ENCODE data around the gene TUBA4B.
"Not testable (repeated sequence)": the region's sequence is repeated elsewhere in the genome, so short reads cannot be mapped to it uniquely, and the experiment has no call there.

The TUBA4B gene

DNA sequence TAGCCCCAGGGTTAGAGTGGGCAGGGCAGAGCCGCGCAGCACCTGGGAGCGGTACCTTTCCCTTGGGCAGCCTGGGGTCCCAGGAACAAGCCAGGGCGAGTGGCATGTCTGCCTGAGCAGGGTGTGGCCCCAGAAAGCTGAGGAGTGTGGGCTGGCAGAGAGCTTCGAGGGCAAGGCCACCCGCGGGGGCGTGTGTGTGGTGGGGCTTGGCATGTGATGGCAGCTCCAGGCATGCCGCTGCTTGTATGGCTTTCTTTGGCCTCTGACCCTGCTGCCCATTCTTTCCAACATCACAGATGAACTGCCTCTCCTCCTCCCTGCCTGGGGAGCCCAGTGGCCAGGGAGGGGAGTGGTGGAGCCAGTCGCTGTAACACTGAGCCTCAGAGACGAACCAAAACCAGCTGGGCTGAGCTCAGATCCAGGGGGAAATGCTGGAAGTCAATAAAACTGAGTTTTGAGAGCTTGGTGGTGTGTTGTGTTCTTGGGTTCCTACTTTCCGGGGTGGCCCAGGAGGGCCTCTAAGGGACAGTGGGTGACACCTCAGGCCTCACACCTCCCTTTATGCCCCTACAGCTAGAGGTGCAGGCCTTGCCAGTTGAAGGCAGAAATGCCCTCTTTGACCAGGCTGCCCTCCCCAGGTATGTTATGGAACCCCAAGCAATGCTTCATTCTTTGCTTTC lies 33.5 kb downstream of the TUBA4B start:
- H3K4me3 ChIP-seq (ENCODE audit: low read depth, low read length) = no peak overlapping the region
- H3K4me1 ChIP-seq (ENCODE audit: control insufficient read depth, insufficient read depth, low read length) = no peaks in the 10 kb centered on the region
- no peak overlapping the region for H3K27ac ChIP-seq (ENCODE audit: extremely low read depth, low read depth, low read length)
- no peaks in the 10 kb centered on the region for H3K9me3 ChIP-seq (ENCODE audit: control insufficient read depth, insufficient read depth, low read depth, low read length)
- CTCF ChIA-PET = interaction anchor here (0.6 to 15.0 kb wide), 4 partner anchors 8 to 207 kb away, joined by 4 to 297 read pairs (median 6); partner anchors contain the start of gene DNAJB2
- TF ChIP-seq KLF1 (tag by site-specific recombination; IDR thresholded peaks at IDR 0.05) = peak; percentile 34; the same call in 1 of the 2 replicates
- peak; percentile 46 for TF ChIP-seq EGR2 (tag by site-specific recombination; IDR thresholded peaks at IDR 0.05; ENCODE audit: low read depth)
- TF ChIP-seq, protein P1, sequence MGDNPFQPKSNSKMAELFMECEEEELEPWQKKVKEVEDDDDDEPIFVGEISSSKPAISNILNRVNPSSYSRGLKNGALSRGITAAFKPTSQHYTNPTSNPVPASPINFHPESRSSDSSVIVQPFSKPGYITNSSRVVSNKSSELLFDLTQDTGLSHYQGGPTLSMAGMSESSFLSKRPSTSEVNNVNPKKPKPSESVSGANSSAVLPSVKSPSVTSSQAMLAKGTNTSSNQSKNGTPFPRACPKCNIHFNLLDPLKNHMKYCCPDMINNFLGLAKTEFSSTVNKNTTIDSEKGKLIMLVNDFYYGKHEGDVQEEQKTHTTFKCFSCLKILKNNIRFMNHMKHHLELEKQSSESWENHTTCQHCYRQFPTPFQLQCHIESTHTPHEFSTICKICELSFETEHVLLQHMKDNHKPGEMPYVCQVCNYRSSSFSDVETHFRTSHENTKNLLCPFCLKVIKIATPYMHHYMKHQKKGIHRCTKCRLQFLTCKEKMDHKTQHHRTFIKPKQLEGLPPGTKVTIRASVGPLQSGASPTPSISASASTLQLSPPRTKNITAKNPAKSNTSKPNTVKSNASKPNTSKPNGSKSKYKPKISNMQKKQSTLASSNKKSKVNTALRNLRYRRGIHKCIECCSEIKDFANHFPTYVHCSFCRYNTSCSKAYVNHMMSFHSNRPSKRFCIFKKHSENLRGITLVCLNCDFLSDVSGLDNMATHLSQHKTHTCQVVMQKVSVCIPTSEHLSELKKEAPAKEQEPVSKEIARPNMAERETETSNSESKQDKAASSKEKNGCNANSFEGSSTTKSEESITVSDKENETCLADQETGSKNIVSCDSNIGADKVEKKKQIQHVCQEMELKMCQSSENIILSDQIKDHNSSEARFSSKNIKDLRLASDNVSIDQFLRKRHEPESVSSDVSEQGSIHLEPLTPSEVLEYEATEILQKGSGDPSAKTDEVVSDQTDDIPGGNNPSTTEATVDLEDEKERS (tag by site-specific recombination; IDR thresholded peaks at IDR 0.05) = no peak
- TF ChIP-seq ZBTB20 (tag by site-specific recombination; IDR thresholded peaks at IDR 0.05) = peak; percentile 85
- TF ChIP-seq GFI1B (tag by site-specific recombination; IDR thresholded peaks at IDR 0.05) = no peak
- no peak for TF ChIP-seq ZNF214 (tag by site-specific recombination; IDR thresholded peaks at IDR 0.05; ENCODE audit: borderline replicate concordance)
- TF ChIP-seq ZIC2 (tag by site-specific recombination; IDR thresholded peaks at IDR 0.05) = no peak
- TF ChIP-seq, protein P2, sequence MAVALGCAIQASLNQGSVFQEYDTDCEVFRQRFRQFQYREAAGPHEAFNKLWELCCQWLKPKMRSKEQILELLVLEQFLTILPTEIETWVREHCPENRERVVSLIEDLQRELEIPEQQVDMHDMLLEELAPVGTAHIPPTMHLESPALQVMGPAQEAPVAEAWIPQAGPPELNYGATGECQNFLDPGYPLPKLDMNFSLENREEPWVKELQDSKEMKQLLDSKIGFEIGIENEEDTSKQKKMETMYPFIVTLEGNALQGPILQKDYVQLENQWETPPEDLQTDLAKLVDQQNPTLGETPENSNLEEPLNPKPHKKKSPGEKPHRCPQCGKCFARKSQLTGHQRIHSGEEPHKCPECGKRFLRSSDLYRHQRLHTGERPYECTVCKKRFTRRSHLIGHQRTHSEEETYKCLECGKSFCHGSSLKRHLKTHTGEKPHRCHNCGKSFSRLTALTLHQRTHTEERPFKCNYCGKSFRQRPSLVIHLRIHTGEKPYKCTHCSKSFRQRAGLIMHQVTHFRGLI (tag by site-specific recombination; IDR thresholded peaks at IDR 0.05) = peak; percentile 54; the same call in 1 of the 2 replicates
- TF ChIP-seq ZFHX2 (tag by site-specific recombination; conservative IDR thresholded peaks at IDR 0.05) = peak; percentile 85
- H3K36me3 ChIP-seq (ENCODE audit: control insufficient read depth in 2 of 2, insufficient read depth in 1 of 2, low read length in 2 of 2) = peaks cover 0 to 50% of the 10 kb centered on the region in 2 experiments; a peak in 1 of 3 replicates
- POLR2A ChIA-PET = interaction anchor here (0.9 to 1.6 kb wide), 2 partner anchors 8 to 80 kb away, joined by 3 to 4 read pairs; partner anchors contain the start of gene ZFAND2B

DNA sequence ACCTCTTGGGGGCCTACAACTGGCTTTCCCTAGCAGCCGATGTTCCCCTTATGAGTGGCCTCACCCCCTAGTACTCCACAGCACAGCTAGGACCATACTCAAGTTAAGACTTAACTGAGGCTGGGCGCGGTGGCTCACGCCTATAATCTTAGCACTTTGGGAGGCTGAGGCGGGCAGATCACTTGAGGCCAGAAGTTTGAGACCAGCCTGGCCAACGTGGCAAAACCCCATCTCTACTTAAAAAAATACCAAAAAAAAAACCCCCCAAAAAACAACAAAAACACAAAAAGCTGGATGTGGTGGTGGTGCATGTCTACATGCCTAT lies 34.0 kb downstream of the TUBA4B start:
- H3K36me3 ChIP-seq (ENCODE audit: control insufficient read depth in 2 of 2, insufficient read depth in 1 of 2, low read length in 2 of 2) = peaks cover 0 to 45% of the 10 kb centered on the region in 2 experiments; a peak in 1 of 3 replicates
- not testable (repeated sequence) for H3K9me3 ChIP-seq (ENCODE audit: control insufficient read depth, insufficient read depth, low read depth, low read length); H3K4me3 ChIP-seq (ENCODE audit: low read depth, low read length); H3K27ac ChIP-seq (ENCODE audit: extremely low read depth, low read depth, low read length); H3K4me1 ChIP-seq (ENCODE audit: control insufficient read depth, insufficient read depth, low read length)
- CTCF ChIA-PET = interaction anchor here (1.3 to 1.4 kb wide), 2 partner anchors 9 to 10 kb away, joined by 4 to 8 read pairs; partner anchors contain the start of gene DNAJB2
- POLR2A ChIA-PET = interaction anchor here (1.6 kb wide), 1 partner anchor 8 kb away, joined by 4 read pairs; no protein-coding TSS in a partner anchor
- TF ChIP-seq, protein P3, sequence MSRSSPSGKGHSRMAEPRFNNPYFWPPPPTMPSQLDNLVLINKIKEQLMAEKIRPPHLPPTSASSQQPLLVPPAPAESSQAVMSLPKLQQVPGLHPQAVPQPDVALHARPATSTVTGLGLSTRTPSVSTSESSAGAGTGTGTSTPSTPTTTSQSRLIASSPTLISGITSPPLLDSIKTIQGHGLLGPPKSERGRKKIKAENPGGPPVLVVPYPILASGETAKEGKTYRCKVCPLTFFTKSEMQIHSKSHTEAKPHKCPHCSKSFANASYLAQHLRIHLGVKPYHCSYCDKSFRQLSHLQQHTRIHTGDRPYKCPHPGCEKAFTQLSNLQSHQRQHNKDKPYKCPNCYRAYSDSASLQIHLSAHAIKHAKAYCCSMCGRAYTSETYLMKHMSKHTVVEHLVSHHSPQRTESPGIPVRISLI (tag by site-specific recombination; IDR thresholded peaks at IDR 0.05) = 0 out of 2 replicates have a peak, but pooled peaks have one; percentile 25

DNA sequence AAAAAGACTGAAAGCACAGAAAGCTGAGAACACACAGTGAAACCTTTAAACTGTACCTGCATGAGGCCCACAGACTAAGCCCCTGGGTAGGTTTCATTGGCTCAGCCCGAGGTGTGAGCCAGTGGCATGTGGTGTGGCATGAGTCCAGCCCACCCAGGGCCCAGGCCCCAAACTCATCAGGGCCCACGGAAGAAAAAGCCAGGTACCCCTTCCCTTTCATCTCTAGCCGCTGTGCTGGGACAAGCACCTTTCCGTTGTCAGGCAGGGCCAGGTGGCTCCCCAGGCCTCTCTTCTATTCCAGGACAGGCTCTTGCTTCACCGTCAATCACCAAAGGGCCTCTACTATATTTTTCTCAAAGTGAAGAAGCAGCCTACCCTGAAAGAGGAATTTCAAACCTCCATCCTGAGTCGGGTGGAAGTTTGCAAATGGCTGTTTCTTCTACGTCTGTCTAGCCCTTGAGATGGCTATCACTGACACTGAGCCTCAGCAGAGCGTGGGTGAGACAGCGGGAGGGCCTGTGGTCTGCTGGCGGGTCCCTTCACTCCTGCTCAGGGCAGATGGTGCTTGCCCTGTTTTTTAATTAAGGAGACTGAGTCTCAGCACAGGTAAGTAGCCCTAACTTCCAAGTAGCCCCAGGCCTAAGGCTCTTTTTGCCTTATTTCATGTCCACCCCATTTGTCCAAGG lies 34.7 kb downstream of the TUBA4B start:
- POLR2A ChIA-PET = interaction anchor here (0.6 kb wide), 1 partner anchor 76 kb away, joined by 4 read pairs; no protein-coding TSS in a partner anchor
- Histone ChIP-seq H3K4me1 (ENCODE audit: control insufficient read depth, insufficient read depth, low read length) (no peaks in the 10 kb centered on the region), H3K36me3 (ENCODE audit: control insufficient read depth in 2 of 2, insufficient read depth in 1 of 2, low read length in 2 of 2) (peaks cover 0 to 39% of the 10 kb centered on the region in 2 experiments; a peak in 1 of 3 replicates), H3K27ac (ENCODE audit: extremely low read depth, low read depth, low read length) (no peak overlapping the region), H3K9me3 (ENCODE audit: control insufficient read depth, insufficient read depth, low read depth, low read length) (no peaks in the 10 kb centered on the region), H3K4me3 (ENCODE audit: low read depth, low read length) (no peak overlapping the region)
- TF ChIP-seq PRDM1 (tag by site-specific recombination; IDR thresholded peaks at IDR 0.05) (0 out of 2 replicates have a peak, but pooled peaks have one; percentile 8), ZSCAN23 (tag by site-specific recombination; IDR thresholded peaks at IDR 0.05) (no peak)
- CTCF ChIA-PET = interaction anchor here (1.3 to 1.4 kb wide), 2 partner anchors 9 to 11 kb away, joined by 4 to 8 read pairs; partner anchors contain the start of gene DNAJB2

Data from HEK293 (cell line).